ENCODE measurements around the gene ITIH4. TPM values are rescaled to one million over a fixed set of nuclear protein-coding genes. Genes with fewer than 3 reads are reported as not detected.

Gene ITIH4
- polyA plus RNA-seq, 1 experiment, result 1.4 TPM

GRCh38 chr3:52835766-52836470 lies 5.4 kb upstream of the ITIH4 start:
- peaks cover 5% of the 10 kb centered on the region for H3K36me3 ChIP-seq (ENCODE audit: control insufficient read depth, insufficient read depth, low read length)
- no peak for DNase-seq (ENCODE audit: low read depth)
- TF ChIP-seq CTCF (IDR thresholded peaks at IDR 0.05; ENCODE audit: insufficient read depth, low read depth, low read length), result no peak
- no peak overlapping the region for H3K4me3 ChIP-seq (ENCODE audit: low read depth, low read length)
- no peaks in the 10 kb centered on the region for H3K27me3 ChIP-seq (ENCODE audit: control insufficient read depth, insufficient read depth, low read length)
- ChIA-PET CTCF (interaction anchor here (1.1 to 5.3 kb wide), 3 partner anchors 11 to 15 kb away, joined by 4 to 30 read pairs (median 10); no protein-coding TSS in a partner anchor), POLR2A (no interaction called here)

DNA sequence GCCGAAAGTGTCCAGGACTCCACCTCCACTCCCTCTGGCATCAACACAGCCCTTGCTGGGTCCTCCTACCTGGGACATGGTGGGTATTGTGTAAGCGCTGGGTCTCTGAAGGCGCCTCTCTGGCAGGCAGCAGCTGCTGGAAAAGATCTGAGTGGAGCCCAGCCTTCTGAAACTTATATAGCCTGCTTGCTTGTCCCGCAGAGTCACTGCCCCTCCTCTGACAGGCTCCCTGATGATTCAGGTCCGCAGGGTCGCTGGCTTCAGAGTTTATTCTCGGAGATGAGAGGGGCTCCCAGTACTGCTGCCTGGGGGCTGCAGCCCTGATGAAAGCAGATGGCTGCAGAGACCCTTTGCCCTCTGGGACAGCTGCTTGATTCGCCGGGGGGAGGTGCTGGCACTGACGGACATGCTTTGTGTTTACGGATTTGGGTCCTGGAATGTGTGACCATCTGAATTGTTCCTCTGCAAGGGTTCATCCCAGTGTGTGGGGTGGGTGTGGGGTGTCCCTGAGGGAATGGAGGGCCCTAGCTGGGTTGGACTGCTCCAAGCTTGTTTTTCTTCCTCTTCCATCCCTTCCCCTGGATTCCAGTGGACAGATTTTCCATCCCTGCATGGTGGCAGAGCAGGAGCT lies 4.5 kb upstream of the ITIH4 start, which contains the start of gene MUSTN1:
MUSTN1 (minus strand) TSS at position 149 of the 631 bp plus-strand sequence; CDS start at position 78, 71 bp downstream.
- POLR2A ChIA-PET, result no interaction called here
- Histone ChIP-seq H3K36me3 (ENCODE audit: control insufficient read depth, insufficient read depth, low read length) (peaks cover 3% of the 10 kb centered on the region), H3K27me3 (ENCODE audit: control insufficient read depth, insufficient read depth, low read length) (no peaks in the 10 kb centered on the region), H3K4me3 (ENCODE audit: low read depth, low read length) (no peak within 1 kb of the TSS)
- DNase-seq (ENCODE audit: low read depth), result no peak
- no peak for TF ChIP-seq CTCF (IDR thresholded peaks at IDR 0.05; ENCODE audit: insufficient read depth, low read depth, low read length)
- CTCF ChIA-PET, result interaction anchor here (1.1 to 5.3 kb wide), 4 partner anchors 11 to 16 kb away, joined by 3 to 30 read pairs (median 7); no protein-coding TSS in a partner anchor

DNA sequence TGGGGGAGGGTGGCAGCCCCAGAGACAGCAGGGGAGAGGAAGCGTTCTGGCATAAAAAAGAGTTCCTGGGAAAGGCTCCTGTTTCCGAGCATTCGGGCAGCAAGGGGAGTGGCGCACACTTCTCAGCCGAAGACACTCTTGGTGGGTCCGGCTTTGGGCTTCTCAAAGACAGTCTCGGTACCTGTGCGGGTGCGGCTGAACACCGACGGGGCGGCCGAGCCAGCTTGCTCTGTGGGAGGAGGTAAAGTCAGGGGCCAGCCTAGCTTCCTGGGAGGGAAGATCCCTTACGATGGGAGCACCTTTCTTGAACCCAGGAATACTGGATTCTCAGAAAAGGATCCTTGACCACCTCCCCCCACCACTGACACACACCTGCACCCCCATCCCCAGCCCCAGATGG lies 2.7 kb upstream of the ITIH4 start:
- POLR2A ChIA-PET, result no interaction called here
- no peak for TF ChIP-seq CTCF (IDR thresholded peaks at IDR 0.05; ENCODE audit: insufficient read depth, low read depth, low read length)
- CTCF ChIA-PET, result interaction anchor here (1.2 to 2.5 kb wide), 2 partner anchors 12 to 14 kb away, joined by 4 to 10 read pairs; no protein-coding TSS in a partner anchor
- Histone ChIP-seq H3K36me3 (ENCODE audit: control insufficient read depth, insufficient read depth, low read length) (peaks cover 3% of the 10 kb centered on the region), H3K4me3 (ENCODE audit: low read depth, low read length) (no peak overlapping the region), H3K27me3 (ENCODE audit: control insufficient read depth, insufficient read depth, low read length) (no peaks in the 10 kb centered on the region)
- no peak for DNase-seq (ENCODE audit: low read depth)

- Histone ChIP-seq H3K27me3 (ENCODE audit: control insufficient read depth, insufficient read depth, low read length) (no peaks in the 10 kb centered on the region), H3K4me3 (ENCODE audit: low read depth, low read length) (no peak overlapping the region), H3K36me3 (ENCODE audit: control insufficient read depth, insufficient read depth, low read length) (peaks cover 3% of the 10 kb centered on the region)
- ChIA-PET POLR2A (no interaction called here), CTCF (interaction anchor here (1.3 to 1.7 kb wide), 4 partner anchors 11 to 101 kb away, joined by 3 to 7 read pairs (median 6); no protein-coding TSS in a partner anchor)
- TF ChIP-seq CTCF (IDR thresholded peaks at IDR 0.05; ENCODE audit: insufficient read depth, low read depth, low read length), result no peak
- peak; percentile 23 for DNase-seq (ENCODE audit: low read depth)
These were observed 1.2 kb upstream of the ITIH4 start for GRCh38 chr3:52831500-52832301.

Measured in BJ (cell line).